ENCODE measurements around the gene CA9. TPM values are rescaled to one million over a fixed set of nuclear protein-coding genes. Genes with fewer than 3 reads are reported as not detected.

The CA9 gene
- total and polyA plus RNA-seq, 2 donors (not counting 3 experiments of a cell fraction or from before 2014, with no cell fraction given) = 0.18 TPM; not detected in 1

- H3K9ac ChIP-seq (replicated peaks; ENCODE audit: extremely low read depth, insufficient read depth, low read length) = no peak overlapping the region
- DNase-seq (ENCODE audit: low read depth, low spot score) (no peak), FAIRE-seq (peak; percentile 50)
- peak overlapping the region; percentile 61 for H3K4me2 ChIP-seq (ENCODE audit: insufficient read depth, low read length)
- dilution Hi-C loops (cut with MboI; ENCODE audit: extremely low pct_ligation_motif_present, low sequenced_read_pairs) (no loop called here), intact Hi-C loops (cut with micrococcal nuclease) (no loop called here)
- H3K9me3 ChIP-seq (replicated peaks; ENCODE audit: control insufficient read depth, insufficient read depth, low read length) = no peaks in the 10 kb centered on the region
- H3K27me3 ChIP-seq (ENCODE audit: control insufficient read depth in 2 of 2, insufficient read depth in 2 of 2, low read length in 2 of 2) = peaks cover 3 to 11% of the 10 kb centered on the region in 2 experiments
- H3K27ac ChIP-seq (ENCODE audit: insufficient read depth, low read depth, low read length) = no peak overlapping the region
- peaks cover 5% of the 10 kb centered on the region for H3K4me1 ChIP-seq (ENCODE audit: control insufficient read depth, extremely low read depth, insufficient read depth, low read length)
- H3K79me2 ChIP-seq (ENCODE audit: control insufficient read depth, insufficient read depth, low read length) = no peaks in the 10 kb centered on the region
- H4K20me1 ChIP-seq (replicated peaks; ENCODE audit: control insufficient read depth, extremely low read depth, insufficient read depth, low read length) = no peaks in the 10 kb centered on the region
- BruUV-seq (replicated peaks) = no TSS peak
- TF ChIP-seq FOS (IDR thresholded peaks at IDR 0.05; ENCODE audit: borderline replicate concordance, insufficient read depth, low read length) = no peak
- no peak for TF ChIP-seq GATA2 (IDR thresholded peaks at IDR 0.05; ENCODE audit: insufficient read depth, insufficient read length, low read depth, low read length)
- TF ChIP-seq EZH2 (IDR thresholded peaks at IDR 0.05; ENCODE audit: borderline replicate concordance, low read depth, low read length, severe bottlenecking) = no peak
- TF ChIP-seq MYC (IDR thresholded peaks at IDR 0.05; ENCODE audit: low read depth, low read length) = no peak
- no peak for TF ChIP-seq CTCF (IDR thresholded peaks at IDR 0.05; ENCODE audit: extremely low read depth in 1 of 2, insufficient read depth in 1 of 2, low read depth in 1 of 2, low read length in 2 of 2)
- TF ChIP-seq JUN (IDR thresholded peaks at IDR 0.05; ENCODE audit: borderline replicate concordance, insufficient read depth, insufficient read length, low read depth) = no peak
- TF ChIP-seq POLR2AphosphoS5 (IDR thresholded peaks at IDR 0.05; ENCODE audit: insufficient read depth, low read depth, low read length) = no peak
- TF ChIP-seq POLR2A (IDR thresholded peaks at IDR 0.05; ENCODE audit: low read depth, low read length) = no peak
- TF ChIP-seq, protein P1, sequence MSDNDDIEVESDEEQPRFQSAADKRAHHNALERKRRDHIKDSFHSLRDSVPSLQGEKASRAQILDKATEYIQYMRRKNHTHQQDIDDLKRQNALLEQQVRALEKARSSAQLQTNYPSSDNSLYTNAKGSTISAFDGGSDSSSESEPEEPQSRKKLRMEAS (IDR thresholded peaks at IDR 0.05; ENCODE audit: insufficient read depth, insufficient read length) = no peak
- no peaks in the 10 kb centered on the region for H3K36me3 ChIP-seq (ENCODE audit: control insufficient read depth in 2 of 2, extremely low read depth in 1 of 2, insufficient read depth in 2 of 2, low read length in 2 of 2)
- peak overlapping the region; percentile 96 for H2AFZ ChIP-seq (ENCODE audit: low read depth, low read length)
- no peaks in the 10 kb centered on the region for H3K9me1 ChIP-seq (replicated peaks; ENCODE audit: control insufficient read depth, extremely low read depth, insufficient read depth, low read length)
- ChIA-PET POLR2A (interaction anchor here (0.6 kb wide), 1 partner anchor 15 kb away, joined by 5 read pairs; no protein-coding TSS in a partner anchor), CTCF (interaction anchor here (0.9 to 2.3 kb wide), 9 partner anchors 8 to 72 kb away, joined by 3 to 15 read pairs (median 4); partner anchors contain the start of genes ARHGEF39, CCDC107, RMRP and TPM2)
- H3K4me3 ChIP-seq (replicated peaks in 1 of 3; ENCODE audit: insufficient read depth in 1 of 3, low read depth in 1 of 3, low read length in 3 of 3) = peak overlapping the region in 1 of 3 experiments; percentile 40
Measured at GRCh38 chr9:35675204-35675603, 1.5 kb downstream of the CA9 start.
